GM21529 (cell line): ENCODE data around the gene TRIM72.
"Not testable (repeated sequence)": the region's sequence is repeated elsewhere in the genome, so short reads cannot be mapped to it uniquely, and the experiment has no call there.

ENCODE experiments used
- ATAC-seq: cut with Tn5 transposase; IDR thresholded peaks from one replicate; pipeline ENCODE4 v1.9.1; 2021; ENCODE audit not compliant: unreplicated experiment

TRIM72 gene

GRCh38 chr16:31214708-31215286, 878 bp downstream of the TRIM72 start:
- no peak for ATAC-seq

- no peak for ATAC-seq
These were observed 1.6 kb downstream of the TRIM72 start for GRCh38 chr16:31215287-31216162.

GRCh38 chr16:31216422-31217135, 2.7 kb downstream of the TRIM72 start, which contains the start of gene PYDC1:
PYDC1 (minus strand) TSS chr16:31217135; CDS start chr16:31217028, 107 bp downstream.
- no peak for ATAC-seq

- ATAC-seq, result no peak
These were observed 3.2 kb downstream of the TRIM72 start for GRCh38 chr16:31217136-31217530.

GRCh38 chr16:31219154-31219741, 5.3 kb downstream of the TRIM72 start:
- no peak for ATAC-seq

- no peak for ATAC-seq
These were observed 7.6 kb downstream of the TRIM72 start for GRCh38 chr16:31221357-31222160.

- no peak for ATAC-seq
These were observed 9.1 kb downstream of the TRIM72 start for GRCh38 chr16:31223044-31223443.

- ATAC-seq, result no peak
These were observed 10.4 kb downstream of the TRIM72 start for GRCh38 chr16:31224092-31224955.

GRCh38 chr16:31225193-31225592, 11.3 kb downstream of the TRIM72 start:
- no peak for ATAC-seq

GRCh38 chr16:31228206-31228605, 14.3 kb downstream of the TRIM72 start:
- no peak for ATAC-seq

GRCh38 chr16:31229501-31229900, 15.6 kb downstream of the TRIM72 start:
- no peak for ATAC-seq

GRCh38 chr16:31238041-31238440, 24.1 kb downstream of the TRIM72 start:
- no peak for ATAC-seq

- ATAC-seq, result no peak
These were observed 28.3 kb downstream of the TRIM72 start for GRCh38 chr16:31242206-31242605.

GRCh38 chr16:31243734-31244670, 30.1 kb downstream of the TRIM72 start:
- ATAC-seq, result no peak

GRCh38 chr16:31245598-31245997, 31.7 kb downstream of the TRIM72 start:
- not testable (repeated sequence) for ATAC-seq

GRCh38 chr16:31246296-31246695, 32.4 kb downstream of the TRIM72 start:
- ATAC-seq, result no peak

GRCh38 chr16:31248344-31248743, 34.4 kb downstream of the TRIM72 start:
- no peak for ATAC-seq

- no peak for ATAC-seq
These were observed 37.0 kb downstream of the TRIM72 start for GRCh38 chr16:31250782-31251384.
